GM15510 (cell line): ENCODE results near the gene ADAMTS17.

ENCODE experiments used
- POLR2A ChIP-seq: IDR thresholded peaks from 3 replicates; pipeline ENCODE4 v1.6.1; 2011; ENCODE audit warnings: borderline replicate concordance; ENCODE audit not compliant: insufficient read length; ENCODE audit errors: extremely low read depth

Gene ADAMTS17

GRCh38 chr15:100255644-100256043 is 86.1 kb downstream of the ADAMTS17 start:
- TF ChIP-seq POLR2A: no peak

- no peak for TF ChIP-seq POLR2A
Measured at GRCh38 chr15:100254691-100255090, 87.1 kb downstream of the ADAMTS17 start.

- no peak for TF ChIP-seq POLR2A
Measured at GRCh38 chr15:100254285-100254684, 87.5 kb downstream of the ADAMTS17 start.

- TF ChIP-seq POLR2A: no peak
Measured at GRCh38 chr15:100253640-100254039, 88.1 kb downstream of the ADAMTS17 start.

- TF ChIP-seq POLR2A: no peak
Measured at GRCh38 chr15:100252779-100253417, 88.9 kb downstream of the ADAMTS17 start.

GRCh38 chr15:100252359-100252758 is 89.4 kb downstream of the ADAMTS17 start:
- TF ChIP-seq POLR2A: no peak

- no peak for TF ChIP-seq POLR2A
Measured at GRCh38 chr15:100250176-100250800, 91.5 kb downstream of the ADAMTS17 start.

GRCh38 chr15:100249096-100249815 is 92.5 kb downstream of the ADAMTS17 start:
- TF ChIP-seq POLR2A: no peak

GRCh38 chr15:100248236-100248635 is 93.5 kb downstream of the ADAMTS17 start:
- no peak for TF ChIP-seq POLR2A

GRCh38 chr15:100247228-100248225 is 94.2 kb downstream of the ADAMTS17 start:
- TF ChIP-seq POLR2A: no peak

GRCh38 chr15:100245855-100246254 is 95.9 kb downstream of the ADAMTS17 start:
- no peak for TF ChIP-seq POLR2A

GRCh38 chr15:100245487-100245820 is 96.3 kb downstream of the ADAMTS17 start:
- no peak for TF ChIP-seq POLR2A

GRCh38 chr15:100244796-100245486 is 96.8 kb downstream of the ADAMTS17 start:
- TF ChIP-seq POLR2A: no peak

- no peak for TF ChIP-seq POLR2A
Measured at GRCh38 chr15:100242989-100243388, 98.8 kb downstream of the ADAMTS17 start.
